Fibroblast of lung (primary cell): ENCODE results near the gene GRB10. TPM values are rescaled to one million over a fixed set of nuclear protein-coding genes. Genes with fewer than 3 reads are reported as not detected.
A peak's percentile ranks its signal among the peaks of the same experiment; 100 is the strongest.

ENCODE experiments used
- DNase-seq, 2 donors: peaks; one replicate each; pipeline versions ENCODE4 v3.0.0 to v3.0.0-alpha.2; 2010; ENCODE audit warnings: low read depth in 2 of 2
- H2AFZ ChIP-seq: 2 replicates; pipeline ENCODE4 v1.5.1; 2012; ENCODE audit warnings: low read length, control low read depth, inconsistent platforms
- H3K27ac ChIP-seq: 2 replicates; pipeline ENCODE4 v1.5.1; 2011; ENCODE audit warnings: low read length, control low read depth; ENCODE audit not compliant: insufficient read depth
- H3K27me3 ChIP-seq: 2 replicates; pipeline ENCODE4 v1.5.1; 2011; ENCODE audit warnings: mild to moderate bottlenecking, low read length; ENCODE audit not compliant: control insufficient read depth, insufficient read depth
- H3K36me3 ChIP-seq: 2 replicates; pipeline ENCODE4 v1.5.1; 2011; ENCODE audit warnings: low read length; ENCODE audit not compliant: control insufficient read depth, insufficient read depth
- H3K4me1 ChIP-seq: 2 replicates; pipeline ENCODE4 v1.5.1; 2011; ENCODE audit warnings: low read length; ENCODE audit not compliant: control insufficient read depth, insufficient read depth; ENCODE audit errors: extremely low read depth
- H3K4me2 ChIP-seq: 2 replicates; pipeline ENCODE4 v1.5.1; 2011; ENCODE audit warnings: low read length, control low read depth; ENCODE audit not compliant: insufficient read depth; ENCODE audit errors: extremely low read depth
- H3K4me3 ChIP-seq, 4 experiments: fragments of 200-600 bp in 1 of 4; sonication (generic) in 1 of 4; replicated peaks in 1 of 4; 2 replicates each; pipeline ENCODE4 v1.5.1; 2011 to 2016; ENCODE audit warnings: low read length in 4 of 4, low read depth in 3 of 4, mild to moderate bottlenecking in 3 of 4, control low read depth in 2 of 4, inconsistent platforms in 1 of 4, mixed read lengths in 1 of 4; ENCODE audit not compliant: insufficient read depth in 1 of 4; ENCODE audit errors: control extremely low read depth in 1 of 4
- H3K79me2 ChIP-seq: 2 replicates; pipeline ENCODE4 v1.5.1; 2012; ENCODE audit warnings: mild to moderate bottlenecking, low read length, inconsistent platforms; ENCODE audit not compliant: control insufficient read depth, insufficient read depth
- H3K9ac ChIP-seq: 2 replicates; pipeline ENCODE4 v1.5.1; 2011; ENCODE audit warnings: mild to moderate bottlenecking, low read length, control low read depth; ENCODE audit not compliant: insufficient read depth
- H3K9me3 ChIP-seq: 2 replicates; pipeline ENCODE4 v1.5.1; 2012; ENCODE audit warnings: low read depth, low read length; ENCODE audit not compliant: control insufficient read depth, insufficient read depth
- H4K20me1 ChIP-seq: 2 replicates; pipeline ENCODE4 v1.5.1; 2011; ENCODE audit warnings: low read length; ENCODE audit not compliant: control insufficient read depth, insufficient read depth; ENCODE audit errors: extremely low read depth
- EZH2 ChIP-seq: IDR thresholded peaks from 2 replicates; pipeline ENCODE4 v1.5.1; 2012; ENCODE audit warnings: low read length, control low read depth, mild to moderate bottlenecking; ENCODE audit errors: missing control alignments
- polyA minus RNA-seq: library from RNA; depleted of rRNA, polyadenylated mRNA; stranded (reverse); fragments of >200 nt; gene quantifications from 2 replicates; pipeline ENCODE4 v1.2.3, GENCODE V29; 2011; ENCODE audit warnings: low replicate concordance
- polyA plus RNA-seq, 2 donors: library from polyadenylated mRNA; depleted of rRNA in 1 of 2; stranded (reverse) in 1 of 2; unstranded in 1 of 2; fragments of >200 nt; gene quantifications; 2 replicates each; pipeline ENCODE4 v1.2.1, GENCODE V29; 2011 to 2012; ENCODE audit warnings: missing spikeins in 1 of 2
- total RNA-seq: library from RNA; depleted of rRNA; stranded (reverse); fragments of >200 nt; gene quantifications from 2 replicates; pipeline ENCODE4 v1.2.1, GENCODE V29; 2014
- TF ChIP-seq, protein P1 (sequence below), 2 donors: IDR thresholded peaks in 1 of 2; conservative IDR thresholded peaks in 1 of 2; 1 replicate in 1 of 2; 2 replicates in 1 of 2; pipeline ENCODE4 v1.5.1; 2011 to 2012; ENCODE audit warnings: low read length in 2 of 2, control low read depth in 1 of 2, inconsistent platforms in 1 of 2, low read depth in 1 of 2, mild to moderate bottlenecking in 1 of 2

GRB10 gene
- total RNA-seq (40.8 and 64.1 TPM in 2 replicates), polyA plus RNA-seq (10.7 and 11.1 TPM in 2 replicates), polyA minus RNA-seq (31.0 and 33.8 TPM in 2 replicates)
- 17.2 and 17.7 TPM in 2 replicates for polyA plus RNA-seq (2012)

GRCh38 chr7:50782375-50783208 is at the start of gene GRB10:
GRB10 (minus strand) TSS chr7:50782896; CDS start chr7:50732322, 50,574 bp downstream.
- Histone ChIP-seq H4K20me1 (no peaks in the 10 kb centered on the region), H3K36me3 (no peaks in the 10 kb centered on the region), H3K4me1 (no peaks in the 10 kb centered on the region), H3K9me3 (no peaks in the 10 kb centered on the region), H3K79me2 (peaks cover 48% of the 10 kb centered on the region), H3K4me2 (peak within 1 kb of the TSS; percentile 42), H2AFZ (no peak within 1 kb of the TSS), H3K9ac (no peak within 1 kb of the TSS), H3K27me3 (no peaks in the 10 kb centered on the region), H3K27ac (no peak within 1 kb of the TSS), H3K4me3 (peak within 1 kb of the TSS; percentile 8 to 60 (median 39))
- no peak for TF ChIP-seq EZH2
- TF ChIP-seq, protein P1, sequence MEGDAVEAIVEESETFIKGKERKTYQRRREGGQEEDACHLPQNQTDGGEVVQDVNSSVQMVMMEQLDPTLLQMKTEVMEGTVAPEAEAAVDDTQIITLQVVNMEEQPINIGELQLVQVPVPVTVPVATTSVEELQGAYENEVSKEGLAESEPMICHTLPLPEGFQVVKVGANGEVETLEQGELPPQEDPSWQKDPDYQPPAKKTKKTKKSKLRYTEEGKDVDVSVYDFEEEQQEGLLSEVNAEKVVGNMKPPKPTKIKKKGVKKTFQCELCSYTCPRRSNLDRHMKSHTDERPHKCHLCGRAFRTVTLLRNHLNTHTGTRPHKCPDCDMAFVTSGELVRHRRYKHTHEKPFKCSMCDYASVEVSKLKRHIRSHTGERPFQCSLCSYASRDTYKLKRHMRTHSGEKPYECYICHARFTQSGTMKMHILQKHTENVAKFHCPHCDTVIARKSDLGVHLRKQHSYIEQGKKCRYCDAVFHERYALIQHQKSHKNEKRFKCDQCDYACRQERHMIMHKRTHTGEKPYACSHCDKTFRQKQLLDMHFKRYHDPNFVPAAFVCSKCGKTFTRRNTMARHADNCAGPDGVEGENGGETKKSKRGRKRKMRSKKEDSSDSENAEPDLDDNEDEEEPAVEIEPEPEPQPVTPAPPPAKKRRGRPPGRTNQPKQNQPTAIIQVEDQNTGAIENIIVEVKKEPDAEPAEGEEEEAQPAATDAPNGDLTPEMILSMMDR (conservative IDR thresholded peaks at IDR 0.05 in 1 of 2, IDR thresholded peaks at IDR 0.05 in 1 of 2; ENCODE audit: low read depth in 1 of 2, low read length in 2 of 2), result peak in 1 of 2 donors; percentile 7
- peak; percentile 29 to 36 for DNase-seq

DNA sequence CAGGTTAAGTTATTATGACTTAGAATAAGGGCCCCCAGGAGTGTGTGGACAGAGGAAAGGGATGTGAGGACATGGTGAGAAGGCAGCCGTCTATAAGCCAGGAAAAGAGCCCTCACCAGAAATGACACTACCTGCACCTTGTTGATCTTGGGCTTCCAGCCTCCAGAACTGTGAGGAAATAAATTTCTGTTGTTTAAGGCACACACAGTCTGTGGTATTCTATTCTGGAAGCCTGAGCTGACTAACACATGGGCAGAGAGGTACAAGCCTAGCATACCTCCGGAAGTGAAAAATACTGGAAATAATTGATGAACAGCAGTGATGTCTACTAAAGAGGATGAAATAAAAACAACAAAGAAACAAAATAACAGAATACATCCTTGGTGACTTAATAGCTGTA is 46.1 kb upstream of the GRB10 start:
- no peak overlapping the region for H3K9ac ChIP-seq
- H3K27ac ChIP-seq, result no peak overlapping the region
- no peaks in the 10 kb centered on the region for H4K20me1 ChIP-seq
- H2AFZ ChIP-seq, result no peak overlapping the region
- H3K4me1 ChIP-seq, result peaks cover 19% of the 10 kb centered on the region
- TF ChIP-seq, protein P1 (conservative IDR thresholded peaks at IDR 0.05 in 1 of 2, IDR thresholded peaks at IDR 0.05 in 1 of 2; ENCODE audit: low read depth in 1 of 2, low read length in 2 of 2), result no peak
- no peak for TF ChIP-seq EZH2
- H3K9me3 ChIP-seq, result no peaks in the 10 kb centered on the region
- no peaks in the 10 kb centered on the region for H3K36me3 ChIP-seq
- H3K79me2 ChIP-seq, result no peaks in the 10 kb centered on the region
- no peak overlapping the region for H3K4me2 ChIP-seq
- peak in 1 of 2 donors; percentile 36 for DNase-seq
- peaks cover 3% of the 10 kb centered on the region for H3K27me3 ChIP-seq
- H3K4me3 ChIP-seq, result no peak overlapping the region

- Histone ChIP-seq H2AFZ (no peak overlapping the region), H3K4me3 (no peak overlapping the region), H3K4me2 (no peak overlapping the region), H3K36me3 (no peaks in the 10 kb centered on the region), H3K27me3 (peaks cover 3% of the 10 kb centered on the region), H3K9ac (no peak overlapping the region), H3K4me1 (peaks cover 14% of the 10 kb centered on the region), H3K9me3 (no peaks in the 10 kb centered on the region), H3K27ac (no peak overlapping the region), H4K20me1 (no peaks in the 10 kb centered on the region), H3K79me2 (no peaks in the 10 kb centered on the region)
- TF ChIP-seq, protein P1 (conservative IDR thresholded peaks at IDR 0.05 in 1 of 2, IDR thresholded peaks at IDR 0.05 in 1 of 2; ENCODE audit: low read depth in 1 of 2, low read length in 2 of 2), result no peak
- no peak for TF ChIP-seq EZH2
- DNase-seq, result no peak
Observed at GRCh38 chr7:50828116-50828515, 45.4 kb upstream of the GRB10 start.
